ENCODE measurements around the gene ACAP3. TPM values are rescaled to one million over a fixed set of nuclear protein-coding genes. Genes with fewer than 3 reads are reported as not detected.

Gene ACAP3
- total and polyA plus RNA-seq, 7 experiments from 2014 or later: 3.2 to 70.8 (median 55.1) TPM

GRCh38 chr1:1331068-1331965 lies 23.6 kb upstream of the ACAP3 start, which contains the start of gene TAS1R3:
TAS1R3 (plus strand) TSS chr1:1331280; CDS start chr1:1331346, 66 bp downstream.
- H3K4me1 ChIP-seq (ENCODE audit: control insufficient read depth in 2 of 2, insufficient read depth in 2 of 2, low read length in 2 of 2): peaks cover 0 to 5% of the 10 kb centered on the region in 2 donors
- peaks cover 0 to 14% (median 6%) of the 10 kb centered on the region in 7 donors for H3K4me1 Mint-ChIP-seq
- H3K4me3 Mint-ChIP-seq: peak within 1 kb of the TSS in 1 of 10 donors; percentile 53
- H3K36me3 ChIP-seq (ENCODE audit: control insufficient read depth in 2 of 3, insufficient read depth in 3 of 3, low read length in 3 of 3): peaks cover 0 to 23% (median 0%) of the 10 kb centered on the region in 3 experiments
- peaks cover 0 to 5% (median 0%) of the 10 kb centered on the region in 5 donors for H3K36me3 Mint-ChIP-seq
- ATAC-seq: no peak
- intact Hi-C loops (cut with micrococcal nuclease): no loop called here
- H3K4me3 ChIP-seq (ENCODE audit: low read length): no peak within 1 kb of the TSS
- no peaks in the 10 kb centered on the region for H3K27me3 ChIP-seq (ENCODE audit: control insufficient read depth in 2 of 2, insufficient read depth in 2 of 2, low read length in 2 of 2)
- no peaks in the 10 kb centered on the region for H3K9me3 Mint-ChIP-seq
- POLR2A ChIA-PET: no interaction called here
- no peak for DNase-seq
- H3K27me3 Mint-ChIP-seq: no peaks in the 10 kb centered on the region
- H3K9me3 ChIP-seq (ENCODE audit: control insufficient read depth in 2 of 3, low read length in 3 of 3): no peaks in the 10 kb centered on the region
- no peak within 1 kb of the TSS for H3K27ac Mint-ChIP-seq
- no peak within 1 kb of the TSS for H3K27ac ChIP-seq (ENCODE audit: low read depth, low read length)
- CTCF ChIA-PET: interaction anchor here (1.8 kb wide), 1 partner anchor 40 kb away, joined by 4 read pairs; no protein-coding TSS in a partner anchor

- Histone ChIP-seq H3K4me3 (ENCODE audit: low read length) (no peak overlapping the region), H3K4me1 (ENCODE audit: control insufficient read depth in 2 of 2, insufficient read depth in 2 of 2, low read length in 2 of 2) (peaks cover 8 to 13% of the 10 kb centered on the region in 2 donors), H3K27me3 (ENCODE audit: control insufficient read depth in 2 of 2, insufficient read depth in 2 of 2, low read length in 2 of 2) (no peaks in the 10 kb centered on the region), H3K36me3 (ENCODE audit: control insufficient read depth in 2 of 3, insufficient read depth in 3 of 3, low read length in 3 of 3) (peaks cover 0 to 23% (median 0%) of the 10 kb centered on the region in 3 experiments), H3K9me3 (ENCODE audit: control insufficient read depth in 2 of 3, low read length in 3 of 3) (no peaks in the 10 kb centered on the region), H3K27ac (ENCODE audit: low read depth, low read length) (no peak overlapping the region)
- peaks cover 0 to 22% (median 13%) of the 10 kb centered on the region in 7 donors for H3K4me1 Mint-ChIP-seq
- intact Hi-C loops (cut with micrococcal nuclease): no loop called here
- DNase-seq (no peak), ATAC-seq (no peak)
- no peaks in the 10 kb centered on the region for H3K9me3 Mint-ChIP-seq
- no peak overlapping the region for H3K27ac Mint-ChIP-seq
- POLR2A ChIA-PET: no interaction called here
- no peaks in the 10 kb centered on the region for H3K27me3 Mint-ChIP-seq
- no peak overlapping the region for H3K4me3 Mint-ChIP-seq
- CTCF ChIA-PET: interaction anchor here (0.5 to 1.8 kb wide), 2 partner anchors 10 to 41 kb away, joined by 3 to 4 read pairs; no protein-coding TSS in a partner anchor
- H3K36me3 Mint-ChIP-seq: peaks cover 0 to 7% (median 0%) of the 10 kb centered on the region in 5 donors
Observed at GRCh38 chr1:1330366-1331067, 22.8 kb upstream of the ACAP3 start.

- Histone ChIP-seq H3K27ac (ENCODE audit: low read depth, low read length) (no peak overlapping the region), H3K9me3 (ENCODE audit: control insufficient read depth in 2 of 3, low read length in 3 of 3) (no peaks in the 10 kb centered on the region), H3K4me3 (ENCODE audit: low read length) (no peak overlapping the region), H3K4me1 (ENCODE audit: control insufficient read depth in 2 of 2, insufficient read depth in 2 of 2, low read length in 2 of 2) (peaks cover 12 to 19% of the 10 kb centered on the region in 2 donors), H3K27me3 (ENCODE audit: control insufficient read depth in 2 of 2, insufficient read depth in 2 of 2, low read length in 2 of 2) (no peaks in the 10 kb centered on the region), H3K36me3 (ENCODE audit: control insufficient read depth in 2 of 3, insufficient read depth in 3 of 3, low read length in 3 of 3) (peaks cover 0 to 23% (median 0%) of the 10 kb centered on the region in 3 experiments)
- ChIA-PET POLR2A (interaction anchor here (0.6 kb wide), 1 partner anchor 15 kb away, joined by 3 read pairs; no protein-coding TSS in a partner anchor), CTCF (interaction anchor here (1.8 kb wide), 1 partner anchor 42 kb away, joined by 4 read pairs; no protein-coding TSS in a partner anchor)
- Mint-ChIP-seq H3K27me3 (no peaks in the 10 kb centered on the region), H3K27ac (no peak overlapping the region), H3K4me1 (peaks cover 0 to 25% (median 16%) of the 10 kb centered on the region in 7 donors), H3K4me3 (peak overlapping the region in 3 of 10 donors; percentile 16 to 53 (median 52)), H3K9me3 (no peaks in the 10 kb centered on the region), H3K36me3 (peaks cover 0 to 7% (median 0%) of the 10 kb centered on the region in 5 donors)
- intact Hi-C loops (cut with micrococcal nuclease): no loop called here
- DNase-seq (no peak), ATAC-seq (no peak)
Observed at GRCh38 chr1:1329304-1330210, 21.8 kb upstream of the ACAP3 start.

- H3K9me3 Mint-ChIP-seq: no peaks in the 10 kb centered on the region
- ATAC-seq (no peak), DNase-seq (no peak)
- Histone ChIP-seq H3K9me3 (ENCODE audit: control insufficient read depth in 2 of 3, low read length in 3 of 3) (no peaks in the 10 kb centered on the region), H3K4me3 (ENCODE audit: low read length) (no peak overlapping the region), H3K36me3 (ENCODE audit: control insufficient read depth in 2 of 3, insufficient read depth in 3 of 3, low read length in 3 of 3) (peaks cover 0 to 27% (median 0%) of the 10 kb centered on the region in 3 experiments), H3K4me1 (ENCODE audit: control insufficient read depth in 2 of 2, insufficient read depth in 2 of 2, low read length in 2 of 2) (peaks cover 15 to 22% of the 10 kb centered on the region in 2 donors), H3K27ac (ENCODE audit: low read depth, low read length) (no peak overlapping the region), H3K27me3 (ENCODE audit: control insufficient read depth in 2 of 2, insufficient read depth in 2 of 2, low read length in 2 of 2) (no peaks in the 10 kb centered on the region)
- H3K27me3 Mint-ChIP-seq: no peaks in the 10 kb centered on the region
- ChIA-PET POLR2A (no interaction called here), CTCF (no interaction called here)
- H3K4me3 Mint-ChIP-seq: no peak overlapping the region
- peaks cover 5 to 31% (median 22%) of the 10 kb centered on the region in 7 donors for H3K4me1 Mint-ChIP-seq
- peaks cover 0 to 7% (median 0%) of the 10 kb centered on the region in 5 donors for H3K36me3 Mint-ChIP-seq
- intact Hi-C loops (cut with micrococcal nuclease): no loop called here
- no peak overlapping the region for H3K27ac Mint-ChIP-seq
Observed at GRCh38 chr1:1328254-1328653, 20.5 kb upstream of the ACAP3 start.

GRCh38 chr1:1327291-1327690 lies 19.6 kb upstream of the ACAP3 start:
- POLR2A ChIA-PET: interaction anchor here (2.1 kb wide), 1 partner anchor 21 kb away, joined by 6 read pairs; no protein-coding TSS in a partner anchor
- H3K27me3 Mint-ChIP-seq: no peaks in the 10 kb centered on the region

More at GRCh38 chr1:1327291-1327690, 19.6 kb upstream of the ACAP3 start:
- H3K9me3 ChIP-seq (ENCODE audit: control insufficient read depth in 2 of 3, low read length in 3 of 3): no peaks in the 10 kb centered on the region
- no peaks in the 10 kb centered on the region for H3K27me3 ChIP-seq (ENCODE audit: control insufficient read depth in 2 of 2, insufficient read depth in 2 of 2, low read length in 2 of 2)
- H3K4me3 ChIP-seq (ENCODE audit: low read length): no peak overlapping the region
- Mint-ChIP-seq H3K36me3 (peaks cover 0 to 7% (median 0%) of the 10 kb centered on the region in 5 donors), H3K4me3 (peak overlapping the region in 4 of 10 donors; percentile 23 to 92 (median 56)), H3K9me3 (peaks cover 0 to under 1% (median 0%) of the 10 kb centered on the region in 11 donors), H3K4me1 (peaks cover 7 to 41% (median 26%) of the 10 kb centered on the region in 7 donors), H3K27ac (no peak overlapping the region)
- no peak for DNase-seq
- peaks cover 0 to 27% (median 0%) of the 10 kb centered on the region in 3 experiments for H3K36me3 ChIP-seq (ENCODE audit: control insufficient read depth in 2 of 3, insufficient read depth in 3 of 3, low read length in 3 of 3)
- intact Hi-C loops (cut with micrococcal nuclease): no loop called here
- H3K27ac ChIP-seq (ENCODE audit: low read depth, low read length): no peak overlapping the region
- H3K4me1 ChIP-seq (ENCODE audit: control insufficient read depth in 2 of 2, insufficient read depth in 2 of 2, low read length in 2 of 2): peaks cover 18 to 28% of the 10 kb centered on the region in 2 donors
- CTCF ChIA-PET: no interaction called here
- ATAC-seq: no peak
